ENCODE results near the gene MMS19.

MMS19 gene

DNA sequence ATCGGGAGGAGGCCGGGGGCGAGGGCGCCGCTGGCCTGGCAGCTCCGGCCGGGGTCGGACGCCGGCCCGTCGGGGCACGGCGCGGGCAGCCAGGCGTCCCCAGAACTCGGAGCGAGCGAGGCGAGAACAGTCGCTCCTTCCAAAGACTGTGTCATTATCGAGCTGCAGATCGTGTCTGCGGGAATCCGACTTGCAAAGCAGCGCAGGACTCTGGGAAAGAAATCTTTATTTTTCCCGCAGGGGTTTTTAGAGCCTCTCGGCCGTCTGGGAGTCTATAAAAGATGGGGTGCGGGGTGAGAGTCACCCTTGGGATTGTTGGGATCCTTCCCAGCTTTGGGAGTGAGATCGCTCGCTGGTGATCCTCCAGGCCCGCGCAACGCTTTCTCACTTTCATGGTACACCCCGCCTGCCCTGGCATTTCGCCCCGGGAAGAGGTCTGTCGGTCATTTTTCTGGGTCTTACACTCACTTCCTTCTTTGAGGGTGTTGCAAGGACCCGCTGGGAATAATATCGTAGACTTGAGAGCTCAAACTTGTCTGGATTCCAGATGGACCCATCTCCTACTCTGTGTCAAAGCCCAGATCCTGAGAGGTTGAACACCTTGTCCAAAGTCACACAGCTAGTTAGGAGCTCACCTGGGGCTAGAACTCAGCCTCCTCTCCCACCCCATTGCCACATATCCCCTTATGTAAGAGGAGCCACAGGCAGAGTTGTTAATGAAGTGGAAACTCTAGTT lies 1.5 kb upstream of the MMS19 start:
- Histone ChIP-seq H3K27ac (ENCODE audit: low read length) (no peak overlapping the region), H3K79me2 (ENCODE audit: insufficient read depth, low read length) (peaks cover 35% of the 10 kb centered on the region), H3K4me1 (ENCODE audit: insufficient read depth, low read length) (peaks cover 38% of the 10 kb centered on the region), H3K36me3 (ENCODE audit: insufficient read depth, low read length) (peaks cover 5% of the 10 kb centered on the region), H3K4me3 (ENCODE audit: low read depth in 1 of 2, low read length in 2 of 2) (peak overlapping the region; percentile 61 to 94; a peak in 3 of 4 replicates), H4K20me1 (ENCODE audit: insufficient read depth, low read length) (peaks cover 38% of the 10 kb centered on the region), H3K4me2 (ENCODE audit: insufficient read depth, low read length) (peak overlapping the region; percentile 92), H2AFZ (ENCODE audit: low read depth, low read length) (peak overlapping the region; percentile 81), H3K9ac (ENCODE audit: low read depth, low read length) (peak overlapping the region; percentile 70; the same call in 1 of the 2 replicates), H3K9me3 (ENCODE audit: insufficient read depth, low read length, severe bottlenecking) (no peaks in the 10 kb centered on the region), H3K27me3 (ENCODE audit: insufficient read depth, low read length, poor library complexity) (peaks cover 32% of the 10 kb centered on the region)
- ATAC-seq (ENCODE audit: insufficient read depth, low read depth) (no peak), DNase-seq (no peak)
- TF ChIP-seq CTCF (IDR thresholded peaks at IDR 0.05; ENCODE audit: borderline replicate concordance, extremely low read depth, low read length, poor library complexity, severe bottlenecking) (no peak), EZH2 (IDR thresholded peaks at IDR 0.05; ENCODE audit: borderline replicate concordance, low read depth, low read length, severe bottlenecking) (no peak)

DNA sequence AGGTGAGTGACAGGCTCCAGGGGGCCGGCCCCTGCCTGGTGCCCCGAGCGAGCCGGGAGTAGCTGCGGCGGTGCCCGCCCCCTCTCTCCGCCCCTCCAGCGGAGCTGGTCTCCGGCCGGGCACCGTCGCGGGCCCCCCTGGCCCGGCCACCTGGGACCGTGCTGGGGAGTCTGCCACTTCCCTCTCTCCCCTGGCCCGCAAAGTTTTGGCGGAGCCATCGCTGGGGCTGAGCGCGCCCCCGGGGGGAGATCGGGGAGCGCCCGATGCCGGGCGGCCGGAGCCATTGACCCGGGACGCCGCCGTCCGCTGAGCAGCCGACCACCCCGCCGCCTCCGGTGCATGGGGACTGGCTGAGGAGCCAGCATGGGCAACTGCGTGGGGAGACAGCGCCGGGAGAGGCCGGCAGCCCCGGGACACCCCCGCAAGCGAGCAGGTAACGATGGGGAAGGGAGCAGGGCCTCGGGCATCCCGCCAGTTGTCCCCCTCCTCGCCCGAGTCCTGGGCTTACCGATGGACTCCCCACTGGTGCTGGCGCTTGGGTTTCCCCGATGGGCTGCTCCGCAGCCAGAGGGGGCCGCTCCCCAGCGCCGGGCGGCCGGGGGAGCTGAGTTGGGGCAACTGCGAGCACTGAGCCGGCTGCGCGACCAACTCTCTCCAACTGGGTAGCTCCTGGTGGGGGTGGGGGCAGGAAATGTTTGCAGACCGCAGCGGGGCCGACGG lies 779 bp upstream of the MMS19 start, which contains the start of gene UBTD1:
Gene UBTD1 (plus strand): TSS at position 84 of the 720 bp plus-strand sequence. CDS start 280 bp downstream, at position 364.
- H3K27me3 ChIP-seq (ENCODE audit: insufficient read depth, low read length, poor library complexity), result peaks cover 32% of the 10 kb centered on the region
- H2AFZ ChIP-seq (ENCODE audit: low read depth, low read length), result peak within 1 kb of the TSS; percentile 92
- peaks cover 8% of the 10 kb centered on the region for H3K36me3 ChIP-seq (ENCODE audit: insufficient read depth, low read length)
- no peaks in the 10 kb centered on the region for H3K9me3 ChIP-seq (ENCODE audit: insufficient read depth, low read length, severe bottlenecking)
- peak; percentile 2; the same call in 1 of the 3 replicates for ATAC-seq (ENCODE audit: insufficient read depth, low read depth)
- peak within 1 kb of the TSS; percentile 61 to 94 for H3K4me3 ChIP-seq (ENCODE audit: low read depth in 1 of 2, low read length in 2 of 2)
- H3K4me1 ChIP-seq (ENCODE audit: insufficient read depth, low read length), result peaks cover 40% of the 10 kb centered on the region
- H3K27ac ChIP-seq (ENCODE audit: low read length), result peak within 1 kb of the TSS; percentile 81
- H3K79me2 ChIP-seq (ENCODE audit: insufficient read depth, low read length), result peaks cover 42% of the 10 kb centered on the region
- peaks cover 44% of the 10 kb centered on the region for H4K20me1 ChIP-seq (ENCODE audit: insufficient read depth, low read length)
- TF ChIP-seq EZH2 (IDR thresholded peaks at IDR 0.05; ENCODE audit: borderline replicate concordance, low read depth, low read length, severe bottlenecking) (peak; percentile 38), CTCF (IDR thresholded peaks at IDR 0.05; ENCODE audit: borderline replicate concordance, extremely low read depth, low read length, poor library complexity, severe bottlenecking) (peak; percentile 5)
- peak within 1 kb of the TSS; percentile 92 for H3K4me2 ChIP-seq (ENCODE audit: insufficient read depth, low read length)
- DNase-seq, result peak; percentile 44
- H3K9ac ChIP-seq (ENCODE audit: low read depth, low read length), result peak within 1 kb of the TSS; percentile 70

GRCh38 chr10:97497572-97498075 lies 598 bp downstream of the MMS19 start:
- TF ChIP-seq CTCF (IDR thresholded peaks at IDR 0.05; ENCODE audit: borderline replicate concordance, extremely low read depth, low read length, poor library complexity, severe bottlenecking) (no peak), EZH2 (IDR thresholded peaks at IDR 0.05; ENCODE audit: borderline replicate concordance, low read depth, low read length, severe bottlenecking) (no peak)
- Histone ChIP-seq H3K36me3 (ENCODE audit: insufficient read depth, low read length) (peaks cover 17% of the 10 kb centered on the region), H3K9me3 (ENCODE audit: insufficient read depth, low read length, severe bottlenecking) (no peaks in the 10 kb centered on the region), H3K27me3 (ENCODE audit: insufficient read depth, low read length, poor library complexity) (peaks cover 27% of the 10 kb centered on the region), H3K9ac (ENCODE audit: low read depth, low read length) (peak overlapping the region; percentile 70), H3K27ac (ENCODE audit: low read length) (peak overlapping the region; percentile 81), H3K4me1 (ENCODE audit: insufficient read depth, low read length) (peaks cover 40% of the 10 kb centered on the region), H3K79me2 (ENCODE audit: insufficient read depth, low read length) (peaks cover 56% of the 10 kb centered on the region), H2AFZ (ENCODE audit: low read depth, low read length) (peak overlapping the region; percentile 92), H4K20me1 (ENCODE audit: insufficient read depth, low read length) (peaks cover 57% of the 10 kb centered on the region), H3K4me3 (ENCODE audit: low read depth in 1 of 2, low read length in 2 of 2) (peak overlapping the region; percentile 61 to 94), H3K4me2 (ENCODE audit: insufficient read depth, low read length) (peak overlapping the region; percentile 92)
- ATAC-seq (ENCODE audit: insufficient read depth, low read depth), result peak; percentile 49
- DNase-seq, result peak; percentile 82

All from DND-41 (cell line).